ENCODE results near the gene OBSCN.

DNA sequence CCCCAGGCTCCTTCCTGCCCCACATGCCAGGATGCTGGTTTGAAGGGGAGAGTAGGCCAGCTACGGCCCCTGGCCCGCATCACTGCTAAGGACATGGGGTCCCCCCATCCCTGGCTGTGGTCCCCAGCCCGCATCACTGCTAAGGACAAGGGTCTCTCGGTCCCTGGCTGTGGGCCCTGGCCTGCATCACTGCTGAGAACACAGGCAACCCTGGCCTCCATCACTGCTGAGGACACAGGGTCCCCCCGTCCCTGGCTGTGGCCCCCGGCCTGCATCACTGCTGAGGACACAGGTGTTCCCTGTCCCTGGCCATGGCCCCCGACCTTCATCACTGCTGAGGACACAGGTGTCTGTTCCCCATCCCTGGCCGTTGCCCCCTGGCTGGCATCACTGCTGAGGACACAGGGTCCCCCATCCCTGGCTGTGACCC lies 448 bp upstream of the OBSCN start:
- TF ChIP-seq, protein P1, sequence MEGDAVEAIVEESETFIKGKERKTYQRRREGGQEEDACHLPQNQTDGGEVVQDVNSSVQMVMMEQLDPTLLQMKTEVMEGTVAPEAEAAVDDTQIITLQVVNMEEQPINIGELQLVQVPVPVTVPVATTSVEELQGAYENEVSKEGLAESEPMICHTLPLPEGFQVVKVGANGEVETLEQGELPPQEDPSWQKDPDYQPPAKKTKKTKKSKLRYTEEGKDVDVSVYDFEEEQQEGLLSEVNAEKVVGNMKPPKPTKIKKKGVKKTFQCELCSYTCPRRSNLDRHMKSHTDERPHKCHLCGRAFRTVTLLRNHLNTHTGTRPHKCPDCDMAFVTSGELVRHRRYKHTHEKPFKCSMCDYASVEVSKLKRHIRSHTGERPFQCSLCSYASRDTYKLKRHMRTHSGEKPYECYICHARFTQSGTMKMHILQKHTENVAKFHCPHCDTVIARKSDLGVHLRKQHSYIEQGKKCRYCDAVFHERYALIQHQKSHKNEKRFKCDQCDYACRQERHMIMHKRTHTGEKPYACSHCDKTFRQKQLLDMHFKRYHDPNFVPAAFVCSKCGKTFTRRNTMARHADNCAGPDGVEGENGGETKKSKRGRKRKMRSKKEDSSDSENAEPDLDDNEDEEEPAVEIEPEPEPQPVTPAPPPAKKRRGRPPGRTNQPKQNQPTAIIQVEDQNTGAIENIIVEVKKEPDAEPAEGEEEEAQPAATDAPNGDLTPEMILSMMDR (IDR thresholded peaks at IDR 0.05): no peak
- no peak for TF ChIP-seq EZH2 (IDR thresholded peaks at IDR 0.05; ENCODE audit: borderline replicate concordance, insufficient read depth, low read depth, low read length, poor library complexity, severe bottlenecking)
